Measurements from ENCODE around the gene CAPN5. TPM values are rescaled to one million over a fixed set of nuclear protein-coding genes. Genes with fewer than 3 reads are reported as not detected.

CAPN5 gene
- total RNA-seq, 1 donor from 2014 or later = 0.71 TPM

DNA sequence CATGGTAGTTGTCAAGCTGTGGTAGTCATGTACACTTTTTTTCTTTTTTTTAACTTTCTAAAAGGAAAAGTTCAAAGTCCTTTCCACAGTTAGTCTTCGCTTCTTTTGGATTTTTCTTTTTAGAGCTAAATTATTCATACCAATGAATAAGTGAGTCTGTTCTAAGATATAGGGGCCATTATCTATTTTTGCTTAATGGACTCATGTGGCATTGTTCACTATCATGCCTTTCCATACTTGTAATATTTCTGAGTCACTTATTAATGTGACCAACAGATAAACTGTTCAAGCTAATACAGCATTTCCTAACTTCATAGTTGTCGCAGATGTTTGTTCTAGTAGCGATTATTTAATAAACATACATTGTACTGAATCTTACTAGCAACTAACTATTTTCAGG is 40.5 kb upstream of the CAPN5 start:
- no peaks in the 10 kb centered on the region for H3K9me3 Mint-ChIP-seq
- no peaks in the 10 kb centered on the region for H3K36me3 Mint-ChIP-seq (ENCODE audit: low read depth)
- ChIA-PET POLR2A (no interaction called here), CTCF (no interaction called here)
- no peak for TF ChIP-seq CTCF (IDR thresholded peaks at IDR 0.05)
- peaks cover 4% of the 10 kb centered on the region for H3K4me1 Mint-ChIP-seq
- no peak for ATAC-seq (ENCODE audit: low read depth)
- intact Hi-C loops (cut with micrococcal nuclease) = no loop called here
- peaks cover 15% of the 10 kb centered on the region for H3K27me3 Mint-ChIP-seq
- H3K4me3 Mint-ChIP-seq = no peak overlapping the region
- no peak overlapping the region for H3K27ac Mint-ChIP-seq
- no peak for DNase-seq

DNA sequence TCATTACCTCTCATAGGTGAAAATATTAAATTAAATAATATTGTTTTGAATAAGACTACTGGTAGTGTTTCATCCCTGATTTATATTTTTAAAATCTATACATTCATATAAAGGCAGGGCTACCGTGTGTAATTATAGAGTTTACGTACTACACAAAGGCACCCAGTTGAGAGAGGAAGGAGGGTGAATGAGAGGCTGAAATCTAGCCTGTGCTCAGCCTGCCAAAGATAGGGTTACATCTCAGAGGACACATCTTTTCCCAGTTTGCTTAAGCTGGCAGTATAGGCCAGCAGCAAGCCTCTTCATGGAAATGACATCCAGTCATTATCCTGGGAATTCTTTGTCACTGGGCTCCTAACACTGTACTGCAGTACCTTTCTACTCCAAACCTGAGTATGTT is 40.0 kb upstream of the CAPN5 start:
- POLR2A ChIA-PET = no interaction called here
- no peaks in the 10 kb centered on the region for H3K36me3 Mint-ChIP-seq (ENCODE audit: low read depth)
- H3K27ac Mint-ChIP-seq = no peak overlapping the region
- H3K4me3 Mint-ChIP-seq = no peak overlapping the region
- H3K9me3 Mint-ChIP-seq = no peaks in the 10 kb centered on the region
- TF ChIP-seq CTCF (IDR thresholded peaks at IDR 0.05) = no peak
- intact Hi-C loops (cut with micrococcal nuclease) = no loop called here
- CTCF ChIA-PET = no interaction called here
- H3K27me3 Mint-ChIP-seq = peaks cover 18% of the 10 kb centered on the region
- DNase-seq (no peak), ATAC-seq (ENCODE audit: low read depth) (no peak)
- H3K4me1 Mint-ChIP-seq = peaks cover 4% of the 10 kb centered on the region

DNA sequence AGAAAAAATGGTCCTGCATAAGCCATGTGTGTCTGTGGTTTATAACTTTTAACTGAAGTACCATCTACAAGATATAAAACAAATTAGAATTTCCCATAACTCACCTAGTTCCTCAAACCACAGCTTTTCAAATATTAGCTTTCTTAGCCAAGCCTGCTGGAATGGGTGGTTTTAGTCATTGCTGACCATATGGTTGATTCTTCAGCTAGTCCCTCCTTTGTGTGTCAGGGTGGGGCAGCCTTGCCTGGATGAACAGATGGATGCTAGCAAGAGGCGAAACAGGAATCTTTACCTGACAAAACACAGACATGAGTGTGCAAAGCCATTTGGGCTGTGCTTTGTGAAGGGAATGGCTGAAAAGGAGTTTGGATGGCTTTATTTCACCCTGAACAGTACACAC is 39.5 kb upstream of the CAPN5 start:
- POLR2A ChIA-PET = no interaction called here
- CTCF ChIA-PET = no interaction called here
- DNase-seq (no peak), ATAC-seq (ENCODE audit: low read depth) (no peak)
- H3K27ac Mint-ChIP-seq = no peak overlapping the region
- no peak overlapping the region for H3K4me3 Mint-ChIP-seq
- no peaks in the 10 kb centered on the region for H3K36me3 Mint-ChIP-seq (ENCODE audit: low read depth)
- H3K9me3 Mint-ChIP-seq = no peaks in the 10 kb centered on the region
- H3K27me3 Mint-ChIP-seq = peaks cover 18% of the 10 kb centered on the region
- H3K4me1 Mint-ChIP-seq = peaks cover 4% of the 10 kb centered on the region
- TF ChIP-seq CTCF (IDR thresholded peaks at IDR 0.05) = no peak
- intact Hi-C loops (cut with micrococcal nuclease) = no loop called here

DNA sequence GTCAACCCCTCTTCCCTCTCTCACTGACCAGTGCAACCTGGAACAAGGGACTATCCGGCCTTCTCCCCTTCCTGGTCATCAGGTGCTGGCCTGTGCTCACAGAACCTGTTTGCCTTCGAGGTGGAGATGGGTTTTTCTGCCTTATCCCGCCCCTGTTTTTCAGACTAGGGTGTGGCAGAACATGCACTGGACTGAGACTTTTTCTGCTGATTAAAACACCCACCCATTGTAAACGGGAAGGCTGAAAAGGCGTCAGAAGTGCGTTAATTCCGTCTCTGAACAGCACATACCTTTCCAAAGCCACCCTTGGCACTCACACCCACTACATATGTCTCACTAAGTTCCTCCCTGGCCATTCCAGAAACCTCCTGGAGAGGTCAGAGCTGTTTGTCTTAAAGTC is 36.9 kb upstream of the CAPN5 start:
- Mint-ChIP-seq H3K36me3 (ENCODE audit: low read depth) (no peaks in the 10 kb centered on the region), H3K4me3 (no peak overlapping the region), H3K27me3 (peaks cover 18% of the 10 kb centered on the region), H3K4me1 (peaks cover 3% of the 10 kb centered on the region), H3K27ac (no peak overlapping the region), H3K9me3 (no peaks in the 10 kb centered on the region)
- POLR2A ChIA-PET = no interaction called here
- CTCF ChIA-PET = no interaction called here
- no peak for DNase-seq
- no peak for TF ChIP-seq CTCF (IDR thresholded peaks at IDR 0.05)
- intact Hi-C loops (cut with micrococcal nuclease) = no loop called here
- no peak for ATAC-seq (ENCODE audit: low read depth)

- intact Hi-C loops (cut with micrococcal nuclease) = no loop called here
- Mint-ChIP-seq H3K27me3 (peaks cover 18% of the 10 kb centered on the region), H3K27ac (no peak overlapping the region), H3K36me3 (ENCODE audit: low read depth) (no peaks in the 10 kb centered on the region), H3K4me1 (no peaks in the 10 kb centered on the region), H3K9me3 (no peaks in the 10 kb centered on the region), H3K4me3 (no peak overlapping the region)
- ATAC-seq (ENCODE audit: low read depth) (no peak), DNase-seq (no peak)
- CTCF ChIA-PET = no interaction called here
- POLR2A ChIA-PET = no interaction called here
- TF ChIP-seq CTCF (IDR thresholded peaks at IDR 0.05) = no peak
Measured at GRCh38 chr11:77030834-77031414, 35.8 kb upstream of the CAPN5 start.
